ENCODE measurements around the gene AKAP11. TPM values are rescaled to one million over a fixed set of nuclear protein-coding genes. Genes with fewer than 3 reads are reported as not detected.

AKAP11 gene
- total RNA-seq, 2 experiments from 2014 or later: 18.0 to 18.4 TPM

GRCh38 chr13:42260903-42261654 lies 10.9 kb upstream of the AKAP11 start:
- no peaks in the 10 kb centered on the region for H3K27me3 ChIP-seq (ENCODE audit: control insufficient read depth in 1 of 2, insufficient read depth in 2 of 2, low read length in 2 of 2)
- Mint-ChIP-seq H3K36me3 (ENCODE audit: low read depth) (no peaks in the 10 kb centered on the region), H3K9me3 (no peaks in the 10 kb centered on the region), H3K4me1 (ENCODE audit: low read depth) (peaks cover 9% of the 10 kb centered on the region), H3K4me3 (no peak overlapping the region), H3K27me3 (peaks cover 5% of the 10 kb centered on the region), H3K27ac (no peak overlapping the region)
- no peaks in the 10 kb centered on the region for H3K4me1 ChIP-seq (ENCODE audit: insufficient read depth, low read length)
- TF ChIP-seq CTCF (IDR thresholded peaks at IDR 0.05): no peak
- H3K9me3 ChIP-seq (ENCODE audit: control insufficient read depth in 1 of 2, insufficient read depth in 1 of 2, low read length in 2 of 2): no peaks in the 10 kb centered on the region
- ChIA-PET POLR2A (no interaction called here), CTCF (no interaction called here)
- ATAC-seq (ENCODE audit: poor library complexity) (no peak), DNase-seq (no peak)
- H3K36me3 ChIP-seq (ENCODE audit: insufficient read depth, low read length): no peaks in the 10 kb centered on the region
- H3K4me3 ChIP-seq (ENCODE audit: low read length): no peak overlapping the region
- intact Hi-C loops (cut with DNase I, micrococcal nuclease): no loop called here
- H3K27ac ChIP-seq (ENCODE audit: low read depth in 1 of 2, low read length in 2 of 2): no peak overlapping the region

GRCh38 chr13:42266473-42266872 lies 5.5 kb upstream of the AKAP11 start:
- CTCF ChIA-PET: no interaction called here
- Histone ChIP-seq H3K36me3 (ENCODE audit: insufficient read depth, low read length) (no peaks in the 10 kb centered on the region), H3K9me3 (ENCODE audit: control insufficient read depth in 1 of 2, insufficient read depth in 1 of 2, low read length in 2 of 2) (no peaks in the 10 kb centered on the region), H3K4me1 (ENCODE audit: insufficient read depth, low read length) (peaks cover 7% of the 10 kb centered on the region), H3K4me3 (ENCODE audit: low read length) (no peak overlapping the region), H3K27me3 (ENCODE audit: control insufficient read depth in 1 of 2, insufficient read depth in 2 of 2, low read length in 2 of 2) (no peaks in the 10 kb centered on the region), H3K27ac (ENCODE audit: low read depth in 1 of 2, low read length in 2 of 2) (no peak overlapping the region)
- ATAC-seq (ENCODE audit: poor library complexity): no peak
- intact Hi-C loops (cut with DNase I, micrococcal nuclease): no loop called here
- Mint-ChIP-seq H3K9me3 (no peaks in the 10 kb centered on the region), H3K36me3 (ENCODE audit: low read depth) (peaks cover 5% of the 10 kb centered on the region), H3K27ac (no peak overlapping the region), H3K27me3 (no peaks in the 10 kb centered on the region), H3K4me3 (no peak overlapping the region), H3K4me1 (ENCODE audit: low read depth) (peaks cover 10% of the 10 kb centered on the region)
- no peak for TF ChIP-seq CTCF (IDR thresholded peaks at IDR 0.05)
- POLR2A ChIA-PET: no interaction called here
- DNase-seq: no peak

GRCh38 chr13:42270160-42270856 lies 1.6 kb upstream of the AKAP11 start:
- no peak overlapping the region for H3K4me3 ChIP-seq (ENCODE audit: low read length)
- peak overlapping the region; percentile 99 for H3K4me3 Mint-ChIP-seq
- H3K4me1 ChIP-seq (ENCODE audit: insufficient read depth, low read length): peaks cover 28% of the 10 kb centered on the region
- no peaks in the 10 kb centered on the region for H3K27me3 Mint-ChIP-seq
- no peaks in the 10 kb centered on the region for H3K27me3 ChIP-seq (ENCODE audit: control insufficient read depth in 1 of 2, insufficient read depth in 2 of 2, low read length in 2 of 2)
- no peak overlapping the region for H3K27ac ChIP-seq (ENCODE audit: low read depth in 1 of 2, low read length in 2 of 2)
- H3K27ac Mint-ChIP-seq: no peak overlapping the region
- no peak for ATAC-seq (ENCODE audit: poor library complexity)
- ChIA-PET POLR2A (interaction anchor here (1.0 kb wide), 1 partner anchor 228 kb away, joined by 3 read pairs; no protein-coding TSS in a partner anchor), CTCF (no interaction called here)
- no peaks in the 10 kb centered on the region for H3K36me3 ChIP-seq (ENCODE audit: insufficient read depth, low read length)
- intact Hi-C loops (cut with DNase I, micrococcal nuclease): loop anchor here (1.0 to 10.0 kb wide), 8 partner anchors 45 to 1256 kb away; partner anchors contain the start of genes ELF1 (in 1 of the 2), MTRF1 (in 1 of the 2), VWA8 (in 1 of the 2) and WBP4 (in 1 of the 2)
- H3K36me3 Mint-ChIP-seq (ENCODE audit: low read depth): peaks cover 18% of the 10 kb centered on the region
- no peaks in the 10 kb centered on the region for H3K9me3 ChIP-seq (ENCODE audit: control insufficient read depth in 1 of 2, insufficient read depth in 1 of 2, low read length in 2 of 2)
- peaks cover 44% of the 10 kb centered on the region for H3K4me1 Mint-ChIP-seq (ENCODE audit: low read depth)
- no peak for DNase-seq
- H3K9me3 Mint-ChIP-seq: no peaks in the 10 kb centered on the region
- TF ChIP-seq CTCF (IDR thresholded peaks at IDR 0.05): no peak

Data from CD4-positive, alpha-beta T cell (primary cell).